SH-SY5Y (cell line): Measurements from ENCODE around the gene CCDC175.

Experiments
- GATA2 ChIP-seq: IDR thresholded peaks from 2 replicates; pipeline ENCODE4 v1.6.1; 2011; ENCODE audit warnings: mild to moderate bottlenecking, low read depth, low read length
- GATA3 ChIP-seq: IDR thresholded peaks from 2 replicates; pipeline ENCODE4 v1.6.1; 2011; ENCODE audit warnings: low read depth, mild to moderate bottlenecking, low read length, moderate library complexity

DNA sequence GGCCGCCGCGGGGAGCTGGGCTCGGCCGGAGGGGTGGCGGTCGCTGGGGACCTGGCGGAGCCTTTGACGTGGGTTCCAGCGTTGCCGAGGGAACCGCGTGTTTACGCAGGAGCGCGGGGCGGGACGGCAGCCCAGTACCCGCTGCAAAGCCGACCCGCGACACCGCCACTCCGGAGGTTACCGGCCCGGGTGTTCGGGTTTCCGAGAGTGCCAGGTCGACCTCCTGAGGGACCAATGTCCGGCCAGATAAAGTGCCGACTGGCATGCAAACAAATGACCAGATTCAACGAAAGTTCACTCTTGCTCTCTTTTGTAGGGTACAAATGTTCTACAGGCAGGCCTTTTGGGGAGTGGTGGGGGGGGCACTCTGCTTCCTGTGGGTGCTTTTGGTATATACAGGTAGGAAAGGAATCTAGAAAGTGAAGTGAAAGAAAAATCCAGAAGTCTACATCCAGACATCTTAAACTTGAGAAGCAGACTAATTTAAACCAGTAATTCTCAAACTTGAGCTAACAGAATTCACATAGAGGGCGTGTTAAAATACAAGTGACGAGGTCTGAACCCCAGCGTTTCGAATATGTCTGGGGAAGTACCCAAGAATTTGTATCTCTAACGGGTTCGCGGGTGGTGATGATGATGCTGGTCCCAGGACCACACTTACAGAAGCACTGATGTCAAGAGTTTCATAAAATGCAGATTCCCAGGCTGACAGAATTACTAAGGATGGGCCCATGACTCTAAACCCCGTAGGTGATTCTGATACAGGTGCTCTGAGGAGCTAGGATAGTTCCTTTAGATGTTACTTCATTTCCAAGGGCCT, 111.1 kb downstream of the CCDC175 start, which contains the start of gene GPR135:
- no peak for TF ChIP-seq GATA3
- no peak for TF ChIP-seq GATA2
